Suppressor macrophage treated with lipopolysaccharide for 4 hours (primary cell): ENCODE data around the gene TARS3.

ENCODE experiments used
- DNase-seq: peaks from one replicate; pipeline ENCODE4 v3.0.0-alpha.2; 2020

TARS3 gene

DNA sequence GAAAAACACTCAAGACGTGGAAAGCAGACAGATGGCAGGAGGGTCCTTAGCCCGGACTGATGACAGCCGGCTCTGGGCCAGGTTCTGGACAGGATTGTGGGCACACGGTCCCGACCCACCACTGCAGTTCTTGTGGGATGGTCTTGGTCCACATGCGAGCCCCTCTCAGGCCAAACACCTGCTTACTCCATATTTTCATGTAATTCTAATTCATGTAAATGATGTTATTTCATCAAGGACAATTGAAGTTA lies 104.7 kb downstream of the TARS3 start:
- no peak for DNase-seq

DNA sequence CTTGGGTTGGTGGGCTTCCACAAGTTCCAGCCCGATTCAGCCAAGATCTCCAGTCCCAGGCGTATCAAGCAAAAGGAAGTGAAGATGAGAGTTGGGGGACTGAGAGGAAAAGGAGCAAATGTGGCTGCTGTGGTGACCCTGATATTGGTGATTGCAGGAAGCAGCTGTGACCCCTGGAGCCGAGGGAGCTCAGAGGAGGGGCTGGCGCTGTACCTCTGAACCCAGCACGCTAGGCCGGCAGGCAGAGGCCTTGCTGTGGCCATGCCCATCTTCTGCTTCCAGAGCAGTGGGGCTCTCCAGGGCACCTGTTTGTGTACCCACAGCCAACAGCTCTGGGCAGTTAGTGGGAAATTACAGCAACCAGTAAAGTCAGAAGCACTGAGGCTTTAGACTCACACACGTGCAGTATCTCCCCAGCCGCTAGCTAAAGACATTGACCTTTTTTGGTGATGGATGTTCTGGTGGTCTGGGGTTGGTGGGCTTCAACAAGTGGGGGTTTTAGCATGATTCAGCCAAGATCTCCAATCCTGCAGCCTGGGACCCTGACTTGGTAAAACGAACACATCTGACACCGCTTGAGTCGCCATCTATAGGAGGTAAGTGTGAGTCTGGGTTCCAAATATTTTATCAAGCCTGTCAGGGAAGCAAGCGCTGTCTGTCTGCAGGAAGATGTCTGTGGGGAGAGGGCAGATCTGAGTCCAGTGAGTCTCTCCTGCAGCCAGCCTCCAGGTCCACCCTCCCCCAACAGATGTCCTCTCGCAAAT lies 105.2 kb downstream of the TARS3 start:
- DNase-seq: no peak

GRCh38 chr15:101618076-101618475 lies 106.2 kb downstream of the TARS3 start:
- DNase-seq: no peak

DNA sequence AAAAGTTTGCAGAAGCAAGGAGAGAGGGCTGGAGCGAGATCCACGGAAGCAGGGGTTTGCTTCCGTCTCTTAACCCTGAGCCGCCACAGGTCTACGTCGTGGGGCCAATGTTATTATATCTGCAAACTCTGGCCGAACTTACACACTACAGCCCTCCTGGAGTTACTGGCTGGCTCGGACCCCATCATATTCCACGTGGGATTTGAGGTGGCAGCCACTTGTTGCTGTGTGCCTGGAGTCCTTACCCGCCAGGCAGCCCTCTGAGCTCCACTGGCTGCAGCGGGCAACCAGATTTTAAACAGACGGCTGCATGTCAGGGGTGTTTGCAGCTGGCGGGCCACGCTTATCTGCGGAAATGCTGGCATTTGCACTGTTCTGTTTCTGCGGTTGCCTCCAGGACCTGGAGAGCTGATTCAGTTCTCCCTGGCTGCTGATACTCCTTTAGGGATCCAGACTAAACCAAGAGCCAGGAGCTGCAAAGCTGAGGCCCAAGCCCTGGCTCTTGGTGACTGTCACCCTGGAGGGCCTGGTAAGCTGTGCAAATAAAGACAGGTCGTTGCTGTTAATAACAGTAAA lies 106.8 kb downstream of the TARS3 start:
- DNase-seq: no peak

DNA sequence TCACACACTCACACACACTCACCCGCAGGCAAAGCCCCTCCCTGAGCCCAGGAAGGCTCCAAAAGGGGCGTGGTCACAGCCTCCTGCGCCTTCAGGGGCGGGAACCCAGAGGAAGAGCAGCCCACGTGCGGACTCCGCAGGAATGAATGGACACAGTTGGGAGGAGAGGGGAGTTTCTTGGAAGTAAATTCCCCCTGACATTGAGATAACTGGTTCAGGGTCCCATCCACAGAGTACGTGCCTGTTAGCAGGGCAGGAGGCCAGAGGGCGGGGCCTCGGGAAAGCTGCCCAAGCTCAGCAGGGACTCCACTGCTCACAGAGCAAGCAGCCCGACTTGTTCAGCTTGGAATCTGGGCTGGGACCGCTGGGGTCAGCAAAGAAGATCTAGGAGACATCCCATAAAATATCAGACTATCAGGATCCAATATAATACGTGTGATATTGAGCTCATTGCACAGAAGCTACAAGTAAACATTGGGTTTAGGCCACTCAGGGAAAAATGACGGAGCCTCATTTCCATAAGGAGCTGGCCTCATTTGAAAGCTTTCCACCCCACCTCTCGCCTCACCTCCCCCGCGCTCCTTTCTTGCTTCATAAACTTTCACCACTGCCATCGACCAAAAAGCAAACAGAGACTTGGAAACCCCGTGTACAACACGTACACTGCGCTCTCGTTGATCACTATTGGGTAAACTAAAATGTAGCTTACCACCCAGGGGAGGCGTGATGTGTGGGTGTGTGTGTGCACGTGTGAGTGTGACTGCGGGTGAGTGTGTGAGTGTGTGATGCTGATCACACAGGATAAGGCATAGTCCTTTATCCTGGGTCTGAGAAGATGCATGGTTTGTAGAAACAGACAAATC lies 108.1 kb downstream of the TARS3 start:
- DNase-seq: no peak

- no peak for DNase-seq
Observed at GRCh38 chr15:101615414-101615985, 108.8 kb downstream of the TARS3 start.

GRCh38 chr15:101614761-101615160 lies 109.5 kb downstream of the TARS3 start:
- no peak for DNase-seq

DNA sequence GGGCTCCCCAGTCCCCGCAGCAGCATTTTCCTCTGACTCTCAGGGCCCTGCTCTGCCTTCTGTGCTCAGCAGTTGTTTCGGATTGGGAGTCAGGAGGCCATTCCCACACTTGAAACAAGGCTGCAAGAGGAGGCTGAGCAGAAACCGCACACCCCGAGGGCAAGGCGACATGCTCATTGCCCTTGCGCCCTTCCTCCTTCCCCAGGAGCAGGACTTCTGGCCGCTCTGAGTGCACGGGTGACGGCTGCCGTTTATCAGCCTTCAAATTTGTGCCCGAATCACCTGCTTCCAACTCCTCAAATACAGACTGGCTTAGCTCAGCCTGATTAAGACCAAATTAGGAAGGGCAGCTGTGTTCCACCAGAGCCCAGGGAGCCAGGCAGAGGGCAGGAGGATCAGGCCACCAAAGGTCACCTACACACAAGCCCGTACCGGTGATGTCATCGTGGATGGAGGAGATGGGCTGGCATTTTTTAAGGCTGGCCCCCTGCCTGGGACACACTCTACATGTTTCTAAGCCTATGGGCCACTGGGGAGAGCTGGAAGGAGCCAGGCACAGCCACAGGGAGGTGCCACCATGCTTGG lies 110.2 kb downstream of the TARS3 start:
- DNase-seq: no peak

- no peak for DNase-seq
Observed at GRCh38 chr15:101613130-101614000, 110.9 kb downstream of the TARS3 start.

DNA sequence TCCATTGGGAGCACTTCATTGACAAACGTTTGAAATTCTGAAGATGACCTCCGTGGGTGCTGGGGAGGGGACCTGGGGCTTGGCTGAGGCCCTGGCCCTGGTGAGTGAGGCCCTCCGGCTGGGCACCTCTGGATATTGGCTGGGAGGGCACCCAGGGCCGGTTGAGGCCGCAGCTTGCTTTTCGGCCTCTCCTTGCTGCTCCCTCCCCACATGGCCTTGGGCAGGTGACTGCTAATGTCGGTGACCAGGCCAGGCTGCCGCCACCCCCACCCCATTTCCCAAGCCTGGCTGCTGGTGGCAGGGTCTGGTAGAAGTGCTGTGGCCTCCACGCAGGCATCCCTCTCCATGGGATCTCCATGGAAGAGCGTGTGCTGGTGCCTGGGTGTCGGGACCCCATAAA lies 111.6 kb downstream of the TARS3 start:
- DNase-seq: no peak

DNA sequence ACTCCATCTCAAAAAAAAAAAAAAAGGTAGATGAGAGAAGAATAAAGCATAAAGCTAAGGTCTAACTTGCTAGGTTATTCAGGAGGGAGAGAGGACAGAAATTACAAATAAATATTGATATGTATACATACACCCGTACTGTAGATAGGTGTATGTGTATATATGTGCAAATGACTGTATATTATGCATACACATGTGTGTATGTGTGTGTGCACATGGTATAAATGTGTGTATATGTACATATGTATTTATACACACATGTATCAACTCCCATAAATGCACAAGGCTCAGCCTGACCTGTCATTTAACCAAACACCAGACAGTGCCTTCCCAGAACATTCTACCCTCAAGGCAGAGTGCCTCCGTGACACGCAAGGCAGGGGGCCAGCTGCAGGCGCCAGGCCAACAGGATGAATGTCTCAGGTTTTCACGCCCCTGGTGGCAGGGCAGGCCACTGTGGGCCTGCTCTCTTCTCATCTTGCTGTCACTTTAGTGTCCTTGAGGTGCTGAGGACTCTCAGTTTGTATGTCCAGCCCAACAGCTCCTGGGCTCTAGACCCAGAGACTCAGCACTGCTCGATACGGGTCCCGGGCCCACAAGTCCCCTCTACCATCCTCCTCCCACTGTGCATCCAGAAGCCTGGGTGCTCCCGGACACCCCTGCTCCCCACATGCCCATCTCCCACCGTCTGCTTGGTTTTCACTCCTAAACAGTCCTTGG lies 112.5 kb downstream of the TARS3 start:
- no peak for DNase-seq

DNA sequence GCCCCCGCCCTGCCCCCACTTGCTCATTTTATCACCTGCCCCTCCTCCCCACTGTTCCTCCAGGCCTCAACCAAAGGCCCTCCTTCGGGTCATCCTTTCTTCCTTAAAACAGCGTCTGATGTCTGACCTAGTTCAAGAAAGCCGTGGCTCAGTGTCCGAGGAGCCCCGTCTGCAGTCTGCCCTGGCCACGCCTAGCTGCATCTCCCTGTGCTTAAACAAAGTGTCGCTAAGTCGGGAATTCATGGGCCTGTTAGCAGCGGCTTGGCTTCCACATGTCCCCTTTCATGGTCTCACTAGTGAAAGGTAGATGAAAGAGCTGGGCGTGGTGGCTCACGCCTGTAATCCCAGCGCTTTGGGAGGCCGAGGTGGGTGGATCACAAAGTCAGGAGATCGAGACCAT lies 113.3 kb downstream of the TARS3 start:
- DNase-seq: no peak

- DNase-seq: no peak
Observed at GRCh38 chr15:101610611-101611000, 113.7 kb downstream of the TARS3 start.

DNA sequence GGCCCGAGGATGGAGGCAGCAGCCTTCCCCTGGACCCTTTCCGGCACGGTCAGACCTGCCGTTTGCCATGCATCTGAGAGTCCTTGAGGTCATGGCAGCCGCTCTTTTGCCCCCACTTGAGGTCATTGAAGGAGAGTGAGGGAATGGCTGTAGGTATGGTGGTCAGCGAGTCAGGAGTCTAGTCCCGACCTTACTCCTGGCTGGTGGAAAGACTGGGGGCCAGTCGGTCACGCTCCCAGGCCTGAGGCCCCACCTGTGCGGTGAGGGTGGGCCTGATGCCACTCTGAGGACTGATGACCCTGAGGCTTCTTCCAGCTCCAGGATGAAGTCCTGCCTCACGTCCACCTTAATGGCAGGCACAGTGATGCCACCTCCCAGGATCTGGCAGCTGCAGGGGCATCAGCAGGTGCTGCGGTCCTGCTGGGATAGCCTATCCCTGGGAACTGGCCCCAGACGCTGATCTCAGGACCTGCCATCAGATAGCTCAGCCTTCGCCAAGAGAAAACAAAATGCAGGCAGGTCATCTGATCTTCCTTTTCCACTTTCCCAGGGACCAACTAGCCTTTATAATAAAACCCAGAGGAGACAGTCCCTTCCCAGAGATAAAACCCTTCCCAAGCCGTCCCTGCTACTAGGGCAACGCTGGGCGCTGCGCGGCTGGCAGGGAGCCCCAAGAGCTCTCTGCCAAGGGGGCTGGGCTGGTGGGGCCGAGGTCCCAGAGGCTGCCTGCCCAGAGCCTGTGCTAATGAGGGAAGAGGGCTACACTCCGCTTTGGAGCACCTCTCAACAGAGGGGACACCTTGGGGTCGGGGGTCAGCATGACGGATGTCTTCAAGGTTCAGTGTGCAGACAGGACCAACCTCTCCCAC lies 114.3 kb downstream of the TARS3 start:
- DNase-seq: no peak

- no peak for DNase-seq
Observed at GRCh38 chr15:101608201-101608600, 116.1 kb downstream of the TARS3 start.

DNA sequence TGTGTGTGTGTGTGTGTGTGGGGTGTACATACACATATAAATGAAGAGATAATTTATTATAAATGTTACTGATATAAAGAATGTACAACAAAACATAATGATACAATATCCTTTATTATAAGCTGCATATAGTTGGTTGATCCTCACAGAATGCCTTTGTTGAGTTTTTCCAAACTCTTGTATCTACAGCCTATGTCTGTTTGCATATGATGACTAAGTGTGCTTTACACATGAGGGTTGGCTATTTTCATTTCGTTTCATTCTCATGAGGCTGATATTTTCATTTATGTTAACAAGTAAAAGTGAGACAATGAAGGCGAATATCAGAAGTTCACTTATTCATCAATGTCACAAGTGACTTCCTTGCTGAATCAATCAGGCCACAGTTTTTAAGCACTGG lies 117.2 kb downstream of the TARS3 start:
- DNase-seq: no peak

GRCh38 chr15:101604124-101604874 lies 120.0 kb downstream of the TARS3 start:
- DNase-seq: no peak
